ENCODE measurements around the gene GRIK4.

DNA sequence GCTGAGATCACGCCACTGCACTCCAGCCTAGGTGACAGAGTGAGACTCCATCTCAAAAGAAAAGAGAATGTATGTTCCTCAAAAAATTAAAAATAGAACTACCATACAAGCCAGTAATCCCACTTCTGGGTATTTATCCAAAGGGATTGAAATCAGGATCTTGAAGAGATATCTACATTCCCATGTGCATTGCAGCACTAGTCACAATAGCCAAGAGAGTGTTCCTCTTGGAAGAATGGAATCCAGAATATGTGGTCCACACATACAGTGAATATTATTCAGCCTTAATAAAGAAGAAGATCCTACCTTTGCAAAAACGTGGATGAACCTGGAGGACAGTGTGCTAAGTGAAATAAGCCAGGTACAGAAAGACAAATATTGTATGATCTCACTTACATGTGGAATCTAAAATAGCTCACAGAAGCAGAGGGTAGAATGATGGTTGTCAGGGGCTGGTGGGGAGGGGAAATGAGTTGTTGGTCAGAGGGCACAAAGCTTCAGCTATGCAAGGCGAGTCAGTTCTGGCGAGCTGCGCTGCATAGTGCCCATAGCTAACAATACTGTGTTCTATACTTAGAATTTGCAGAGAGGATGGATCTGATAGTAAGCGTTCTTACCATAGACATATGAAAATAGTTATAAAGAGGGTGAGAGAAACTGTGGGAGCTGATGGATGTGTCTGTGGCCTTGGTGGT is 32.1 kb downstream of the GRIK4 start:
- no peak for TF ChIP-seq POLR2AphosphoS5 (IDR thresholded peaks at IDR 0.05)
- TF ChIP-seq, protein P1, sequence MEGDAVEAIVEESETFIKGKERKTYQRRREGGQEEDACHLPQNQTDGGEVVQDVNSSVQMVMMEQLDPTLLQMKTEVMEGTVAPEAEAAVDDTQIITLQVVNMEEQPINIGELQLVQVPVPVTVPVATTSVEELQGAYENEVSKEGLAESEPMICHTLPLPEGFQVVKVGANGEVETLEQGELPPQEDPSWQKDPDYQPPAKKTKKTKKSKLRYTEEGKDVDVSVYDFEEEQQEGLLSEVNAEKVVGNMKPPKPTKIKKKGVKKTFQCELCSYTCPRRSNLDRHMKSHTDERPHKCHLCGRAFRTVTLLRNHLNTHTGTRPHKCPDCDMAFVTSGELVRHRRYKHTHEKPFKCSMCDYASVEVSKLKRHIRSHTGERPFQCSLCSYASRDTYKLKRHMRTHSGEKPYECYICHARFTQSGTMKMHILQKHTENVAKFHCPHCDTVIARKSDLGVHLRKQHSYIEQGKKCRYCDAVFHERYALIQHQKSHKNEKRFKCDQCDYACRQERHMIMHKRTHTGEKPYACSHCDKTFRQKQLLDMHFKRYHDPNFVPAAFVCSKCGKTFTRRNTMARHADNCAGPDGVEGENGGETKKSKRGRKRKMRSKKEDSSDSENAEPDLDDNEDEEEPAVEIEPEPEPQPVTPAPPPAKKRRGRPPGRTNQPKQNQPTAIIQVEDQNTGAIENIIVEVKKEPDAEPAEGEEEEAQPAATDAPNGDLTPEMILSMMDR (IDR thresholded peaks at IDR 0.05): no peak
- no peak for TF ChIP-seq POLR2A (IDR thresholded peaks at IDR 0.05)
- TF ChIP-seq EP300 (IDR thresholded peaks at IDR 0.05): no peak
